H1 (cell line): ENCODE results near the gene TNNT3. TPM values are rescaled to one million over a fixed set of nuclear protein-coding genes. Genes with fewer than 3 reads are reported as not detected.

Experiments
- CTCF ChIA-PET: fragments of 300-600 bp; sonication (Branson Sonifier 250); formaldehyde crosslinking; loops from one replicate; lab custom pipeline; 2021; ENCODE audit not compliant: partially characterized antibody; lab: Charles Lee
- POLR2A ChIA-PET: fragments of 300-600 bp; sonication (Branson Sonifier 250); formaldehyde crosslinking; loops from one replicate; lab custom pipeline; 2021; ENCODE audit warnings: inconsistent platforms; ENCODE audit not compliant: partially characterized antibody; lab: Charles Lee
- DNase-seq, 2 experiments: peaks; one replicate each; pipeline versions ENCODE4 v3.0.0 to v3.0.0-alpha.2; 2010 to 2022; ENCODE audit warnings: low spot score in 2 of 2, low read depth in 1 of 2, mixed read lengths in 1 of 2
- FAIRE-seq: peaks from 2 replicates; lab custom pipeline; 2011; peaks lifted over from hg19 to GRCh38; lab: Jason Lieb, UNC
- H2AFZ ChIP-seq: 2 replicates; pipeline ENCODE4 v1.8.1; 2012; ENCODE audit warnings: low read length, inconsistent platforms
- H2AK5ac ChIP-seq: 2 replicates; pipeline ENCODE4 v1.6.1; 2013; ENCODE audit warnings: low read depth, low read length
- H2BK120ac ChIP-seq: replicated peaks from 2 replicates; pipeline ENCODE3; 2013; ENCODE audit warnings: low read depth, low read length, inconsistent platforms
- H2BK12ac ChIP-seq: 2 replicates; pipeline ENCODE4 v1.6.1; 2013; ENCODE audit warnings: low read depth, low read length
- H2BK15ac ChIP-seq: 2 replicates; pipeline ENCODE4 v1.6.1; 2013; ENCODE audit warnings: low read length
- H2BK20ac ChIP-seq: 2 replicates; pipeline ENCODE4 v1.6.1; 2013; ENCODE audit warnings: low read length
- H2BK5ac ChIP-seq: 2 replicates; pipeline ENCODE4 v1.6.1; 2013; ENCODE audit warnings: low read depth, low read length
- H3K14ac ChIP-seq: 2 replicates; pipeline ENCODE4 v1.6.1; 2013; ENCODE audit warnings: inconsistent platforms; ENCODE audit not compliant: insufficient read length
- H3K18ac ChIP-seq: 2 replicates; pipeline ENCODE4 v1.6.1; 2013; ENCODE audit warnings: low read length; ENCODE audit errors: extremely low read depth
- H3K23ac ChIP-seq: 2 replicates; pipeline ENCODE4 v1.6.1; 2013; ENCODE audit warnings: inconsistent platforms; ENCODE audit not compliant: insufficient read length
- H3K23me2 ChIP-seq: 2 replicates; pipeline ENCODE4 v1.6.1; 2013; ENCODE audit warnings: low read depth, low read length
- H3K27ac ChIP-seq: 2 replicates; pipeline ENCODE4 v1.6.1; 2011; ENCODE audit warnings: low read depth, low read length, inconsistent platforms
- H3K27me3 ChIP-seq, 4 experiments: replicated peaks in 1 of 4; 1 replicate in 1 of 4; 2 replicates in 3 of 4; pipeline versions ENCODE4 v1.6.1 to v1.8.1; 2011 to 2013; ENCODE audit warnings: low read length in 3 of 4, mild to moderate bottlenecking in 3 of 4, inconsistent platforms in 2 of 4, mixed read lengths in 2 of 4, moderate library complexity in 1 of 4; ENCODE audit not compliant: control insufficient read depth in 3 of 4, insufficient read depth in 3 of 4; ENCODE audit errors: extremely low read depth in 1 of 4
- H3K36me3 ChIP-seq, 4 experiments: 2 replicates each; pipeline versions ENCODE4 v1.6.1 to v1.8.1; 2011 to 2013; ENCODE audit warnings: mild to moderate bottlenecking in 4 of 4, low read length in 3 of 4, moderate library complexity in 2 of 4, control low read depth in 1 of 4, inconsistent platforms in 1 of 4; ENCODE audit not compliant: insufficient read depth in 4 of 4, control insufficient read depth in 2 of 4
- H3K4ac ChIP-seq: replicated peaks from 2 replicates; pipeline ENCODE3; 2013; ENCODE audit warnings: low read length, low read depth, mixed read lengths, inconsistent platforms; ENCODE audit not compliant: insufficient read length
- H3K4me1 ChIP-seq, 4 experiments: replicated peaks in 1 of 4; 1 replicate in 1 of 4; 2 replicates in 3 of 4; pipeline versions ENCODE4 v1.6.1 to v1.8.1; 2011 to 2013; ENCODE audit warnings: low read length in 3 of 4, inconsistent platforms in 2 of 4, mixed read lengths in 1 of 4; ENCODE audit not compliant: insufficient read depth in 4 of 4, control insufficient read depth in 3 of 4
- H3K4me2 ChIP-seq, 2 experiments: 2 replicates each; pipeline versions ENCODE4 v1.6.1 to v1.8.1; 2011 to 2013; ENCODE audit warnings: low read depth in 2 of 2, low read length in 2 of 2, control low read depth in 1 of 2, inconsistent platforms in 1 of 2, mild to moderate bottlenecking in 1 of 2; ENCODE audit not compliant: insufficient read depth in 1 of 2
- H3K4me3 ChIP-seq, 4 experiments: fragments of 200-600, 300-600 bp in 1 of 4; sonication (generic), shearing (Covaris generic), sonication (Bioruptor Twin) in 1 of 4; 2 replicates each; pipeline versions ENCODE4 v1.5.1 to v1.8.1; 2011 to 2016; ENCODE audit warnings: low read length in 4 of 4, low read depth in 3 of 4, control low read depth in 2 of 4, inconsistent platforms in 2 of 4, mild to moderate bottlenecking in 2 of 4, mixed read lengths in 1 of 4, moderate library complexity in 1 of 4; ENCODE audit not compliant: insufficient read depth in 2 of 4; ENCODE audit errors: extremely low read depth in 1 of 4
- H3K56ac ChIP-seq: replicated peaks from 2 replicates; pipeline ENCODE3; 2013; ENCODE audit warnings: low read depth, mild to moderate bottlenecking, mixed read lengths, low read length, inconsistent platforms; ENCODE audit not compliant: insufficient read length
- H3K79me1 ChIP-seq: 2 replicates; pipeline ENCODE4 v1.6.1; 2013; ENCODE audit warnings: low read depth, low read length, control low read depth
- H3K79me2 ChIP-seq, 2 experiments: 2 replicates each; pipeline versions ENCODE4 v1.6.1 to v1.8.1; 2012 to 2013; ENCODE audit warnings: low read length in 2 of 2, mild to moderate bottlenecking in 2 of 2, inconsistent platforms in 1 of 2; ENCODE audit not compliant: insufficient read depth in 2 of 2, control insufficient read depth in 1 of 2
- H3K9ac ChIP-seq, 4 experiments: replicated peaks in 1 of 4; 1 replicate in 1 of 4; 2 replicates in 3 of 4; pipeline versions ENCODE4 v1.6.1 to v1.8.1; 2011 to 2013; ENCODE audit warnings: low read depth in 3 of 4, low read length in 3 of 4, control low read depth in 2 of 4, mild to moderate bottlenecking in 2 of 4, moderate library complexity in 2 of 4, inconsistent platforms in 1 of 4; ENCODE audit errors: extremely low read depth in 1 of 4
- H3K9me3 ChIP-seq, 2 experiments: 2 replicates each; pipeline versions ENCODE4 v1.6.1 to v1.8.1; 2012 to 2013; ENCODE audit warnings: mild to moderate bottlenecking in 2 of 2, moderate library complexity in 2 of 2, control low read depth in 1 of 2, inconsistent platforms in 1 of 2, low read depth in 1 of 2, low read length in 1 of 2, mixed read lengths in 1 of 2; ENCODE audit not compliant: insufficient read depth in 2 of 2
- H4K20me1 ChIP-seq, 2 experiments: replicated peaks in 1 of 2; 2 replicates each; pipeline versions ENCODE3 to v1.8.1; 2011 to 2013; ENCODE audit warnings: inconsistent platforms in 2 of 2, low read length in 2 of 2, mild to moderate bottlenecking in 1 of 2; ENCODE audit not compliant: insufficient read depth in 2 of 2, control insufficient read depth in 1 of 2
- H4K5ac ChIP-seq: 2 replicates; pipeline ENCODE4 v1.6.1; 2013; ENCODE audit warnings: low read length, low read depth, mixed read lengths, inconsistent platforms; ENCODE audit not compliant: insufficient read length
- H4K8ac ChIP-seq: 2 replicates; pipeline ENCODE4 v1.8.0; 2013; ENCODE audit warnings: mild to moderate bottlenecking, moderate library complexity, low read length, inconsistent platforms; ENCODE audit not compliant: insufficient read depth; ENCODE audit errors: extremely low read depth
- H4K91ac ChIP-seq: replicated peaks from 2 replicates; pipeline ENCODE3; 2013; ENCODE audit warnings: low read length, mixed read lengths, inconsistent platforms; ENCODE audit not compliant: insufficient read length
- BCL11A ChIP-seq, 2 experiments: IDR thresholded peaks; one replicate each; pipeline ENCODE4 v1.6.1; 2011; ENCODE audit warnings: low read depth in 2 of 2, low read length in 2 of 2, mild to moderate bottlenecking in 2 of 2
- EP300 ChIP-seq, 2 experiments: IDR thresholded peaks; 1 replicate in 1 of 2; 2 replicates in 1 of 2; pipeline ENCODE4 v1.6.1; 2011 to 2012; ENCODE audit warnings: low read depth in 2 of 2, low read length in 2 of 2, mild to moderate bottlenecking in 2 of 2, borderline replicate concordance in 1 of 2, inconsistent platforms in 1 of 2, moderate library complexity in 1 of 2
- EZH2 ChIP-seq: fragments of 200-600 bp; sonication (generic); IDR thresholded peaks from 2 replicates; pipeline ENCODE4 v1.7.1; 2012; ENCODE audit warnings: low read depth, mild to moderate bottlenecking, moderate library complexity, low read length, inconsistent platforms; ENCODE audit not compliant: severe bottlenecking
- HDAC2 ChIP-seq, 2 experiments: fragments of 300-600 bp in 1 of 2; sonication (generic) in 1 of 2; IDR thresholded peaks; 2 replicates each; pipeline ENCODE4 v1.6.1; 2011 to 2012; ENCODE audit warnings: low read depth in 2 of 2, low read length in 2 of 2, mild to moderate bottlenecking in 2 of 2, moderate library complexity in 2 of 2, borderline replicate concordance in 1 of 2, inconsistent platforms in 1 of 2
- KDM1A ChIP-seq: fragments of 200-600, 300-600 bp; sonication (generic); IDR thresholded peaks from 2 replicates; pipeline ENCODE4 v1.7.1; 2016; ENCODE audit warnings: mild to moderate bottlenecking, low read length, borderline replicate concordance
- NRF1 ChIP-seq: IDR thresholded peaks from 2 replicates; pipeline ENCODE4 v1.6.1; 2011; ENCODE audit warnings: mild to moderate bottlenecking, low read depth, low read length, improper control_type of control experiment
- POLR2A ChIP-seq, 2 experiments: IDR thresholded peaks; 1 replicate in 1 of 2; 2 replicates in 1 of 2; pipeline ENCODE4 v1.6.1; 2011; ENCODE audit warnings: low read depth in 2 of 2, low read length in 2 of 2, mild to moderate bottlenecking in 2 of 2; ENCODE audit errors: control extremely low read depth in 1 of 2
- SUZ12 ChIP-seq: fragments of 200-600 bp; sonication (generic); IDR thresholded peaks from 2 replicates; pipeline ENCODE4 v1.6.1; 2012; ENCODE audit warnings: mild to moderate bottlenecking, inconsistent platforms, low read length, moderate library complexity, mixed read lengths
- TEAD4 ChIP-seq: IDR thresholded peaks from 2 replicates; pipeline ENCODE4 v1.6.1; 2012; ENCODE audit warnings: low read depth, low read length, inconsistent platforms, mixed read lengths
- USF2 ChIP-seq: IDR thresholded peaks from 2 replicates; pipeline ENCODE4 v1.6.1; 2011; ENCODE audit warnings: low read length, improper control_type of control experiment
- ZNF274 ChIP-seq: IDR thresholded peaks from 2 replicates; pipeline ENCODE4 v1.7.0; 2012; ENCODE audit warnings: low read length, borderline replicate concordance; ENCODE audit errors: extremely low read depth
- WGBS, 2 experiments: shearing (Covaris generic) in 1 of 2; methylation state at CpG; one replicate each; pipeline versions ENCODE4 v1.1.6 to v1.1.7; 2013 to 2015; ENCODE audit warnings: low lambda C conversion rate in 2 of 2, mixed read lengths in 2 of 2, inconsistent platforms in 1 of 2, low coverage in 1 of 2, missing lambda C conversion rate in 1 of 2; ENCODE audit not compliant: insufficient replicate concordance in 2 of 2, insufficient coverage in 1 of 2, insufficient read length in 1 of 2; ENCODE audit errors: extremely low coverage in 1 of 2, missing lambda C conversion rate in 1 of 2; 5-methylcytosine and 5-hydroxymethylcytosine counted together
- polyA plus RNA-seq, 7 experiments: library from polyadenylated mRNA; depleted of rRNA in 3 of 7; stranded (reverse) in 5 of 7; unstranded in 2 of 7; fragments of >200 nt in 5 of 7; fragments of 200-250 nt in 2 of 7; gene quantifications; 1 replicate in 5 of 7; 2 replicates in 1 of 7; 4 replicates in 1 of 7; pipeline versions ENCODE4 v1.2.1 to v1.2.3, GENCODE V29; 2011 to 2013; ENCODE audit warnings: missing spikeins in 2 of 7, mixed read lengths in 2 of 7
- total RNA-seq: library from RNA; stranded (reverse); fragmentation: NEBNext Ultra II Directional; extraction: Animal tissue kit (Norgen Biotek cat#: 25700); gene quantifications from 2 replicates; pipeline ENCODE4 v1.2.1, GENCODE V29; 2021

TNNT3 gene
- total and polyA plus RNA-seq, 2 of the 8 experiments (the other 6 are each of a cell fraction or from before 2014, with no cell fraction given), result not detected

DNA sequence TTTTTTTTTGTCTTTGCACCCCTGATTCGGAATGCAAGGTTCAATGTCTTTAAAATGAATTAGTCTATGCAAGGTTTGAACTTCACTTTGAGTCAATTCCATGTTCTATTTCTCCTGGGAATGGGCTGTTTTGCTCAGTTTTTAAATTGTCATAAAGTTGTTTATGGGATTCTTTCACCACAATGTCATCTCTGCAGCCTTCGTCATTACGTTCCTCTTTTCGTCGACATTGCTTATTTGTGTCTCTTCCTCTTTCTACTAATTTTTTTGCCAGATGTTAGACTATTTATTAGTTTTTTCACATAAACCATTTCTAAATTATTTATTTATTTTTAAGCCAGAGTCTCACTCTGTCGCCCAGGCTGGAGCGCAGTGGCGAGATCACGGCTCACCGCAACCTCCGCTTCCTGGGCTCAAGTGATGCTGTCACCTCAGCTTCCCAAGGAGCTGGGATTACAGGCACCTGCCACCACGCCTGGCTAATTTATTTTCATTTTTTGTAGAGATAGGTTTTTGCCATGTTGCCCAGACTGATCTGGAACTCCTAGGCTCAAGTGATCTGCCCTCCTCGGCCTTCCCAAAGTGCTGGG is 7.1 kb upstream of the TNNT3 start:
- FAIRE-seq (no peak), DNase-seq (no peak)
- TF ChIP-seq BCL11A (IDR thresholded peaks at IDR 0.05; ENCODE audit: low read depth in 2 of 2, low read length in 2 of 2), result no peak
- no peak for TF ChIP-seq POLR2A (IDR thresholded peaks at IDR 0.05; ENCODE audit: control extremely low read depth in 1 of 2, low read depth in 2 of 2, low read length in 2 of 2)
- TF ChIP-seq NRF1, result no peak
- TF ChIP-seq SUZ12, result no peak
- TF ChIP-seq KDM1A, result no peak
- no peak for TF ChIP-seq USF2
- TF ChIP-seq EP300 (IDR thresholded peaks at IDR 0.05; ENCODE audit: borderline replicate concordance in 1 of 2, low read depth in 2 of 2, low read length in 2 of 2), result no peak
- TF ChIP-seq HDAC2 (IDR thresholded peaks at IDR 0.05; ENCODE audit: borderline replicate concordance in 1 of 2, low read depth in 2 of 2, low read length in 2 of 2), result no peak
- no peak for TF ChIP-seq EZH2
- no peak for TF ChIP-seq ZNF274
- no peak for TF ChIP-seq TEAD4
- H3K79me1 ChIP-seq, result no peaks in the 10 kb centered on the region
- H2BK20ac ChIP-seq, result no peak overlapping the region
- peaks cover 5% of the 10 kb centered on the region; the same call in 1 of the 2 replicates for H3K23me2 ChIP-seq
- no peak overlapping the region for H2BK15ac ChIP-seq
- no peak overlapping the region for H2AFZ ChIP-seq
- no peak overlapping the region for H3K9ac ChIP-seq
- H4K8ac ChIP-seq, result no peak overlapping the region
- WGBS, 2 experiments, result 95% methylated on average over 13 of the region's 13 CpGs; no CpG with 5 or more reads in 1 of the 2 experiments
- H3K27me3 ChIP-seq, result peaks cover 0 to 2% (median 0%) of the 10 kb centered on the region in 4 experiments; a peak in 1 of 7 replicates
- H2AK5ac ChIP-seq, result no peak overlapping the region
- H3K79me2 ChIP-seq, result no peaks in the 10 kb centered on the region
- no peak overlapping the region for H4K91ac ChIP-seq
- peaks cover 2 to 8% (median 4%) of the 10 kb centered on the region in 4 experiments; a peak in 6 of 7 replicates for H3K4me1 ChIP-seq
- peaks cover 0 to 2% of the 10 kb centered on the region in 2 experiments for H4K20me1 ChIP-seq
- no peak overlapping the region for H3K56ac ChIP-seq
- no peak overlapping the region for H3K23ac ChIP-seq
- H2BK5ac ChIP-seq, result no peak overlapping the region
- no peak overlapping the region for H3K18ac ChIP-seq
- H4K5ac ChIP-seq, result no peak overlapping the region
- ChIA-PET CTCF (interaction anchor here (1.3 to 1.7 kb wide), 3 partner anchors 22 to 336 kb away, joined by 3 to 4 read pairs (median 4); no protein-coding TSS in a partner anchor), POLR2A (no interaction called here)
- H3K4me2 ChIP-seq, result no peak overlapping the region
- no peaks in the 10 kb centered on the region for H3K36me3 ChIP-seq
- H3K14ac ChIP-seq, result no peak overlapping the region
- H2BK120ac ChIP-seq, result no peak overlapping the region
- no peak overlapping the region for H3K27ac ChIP-seq
- no peak overlapping the region for H3K4ac ChIP-seq
- no peak overlapping the region for H3K4me3 ChIP-seq
- no peak overlapping the region for H2BK12ac ChIP-seq
- no peaks in the 10 kb centered on the region for H3K9me3 ChIP-seq
